Ishikawa (cell line): Measurements from ENCODE around the gene ST6GALNAC3.

Experiments used
- EGR1 ChIP-seq: IDR thresholded peaks from 2 replicates; pipeline ENCODE4 v1.6.1; 2012
- NFIC ChIP-seq: IDR thresholded peaks from 2 replicates; pipeline ENCODE4 v1.6.1; 2012
- ZBTB7A ChIP-seq: IDR thresholded peaks from 2 replicates; pipeline ENCODE4 v1.6.1; 2012; ENCODE audit warnings: low read depth
- TF ChIP-seq, protein P1 (sequence below): IDR thresholded peaks from 2 replicates; pipeline ENCODE4 v1.6.1; 2012

DNA sequence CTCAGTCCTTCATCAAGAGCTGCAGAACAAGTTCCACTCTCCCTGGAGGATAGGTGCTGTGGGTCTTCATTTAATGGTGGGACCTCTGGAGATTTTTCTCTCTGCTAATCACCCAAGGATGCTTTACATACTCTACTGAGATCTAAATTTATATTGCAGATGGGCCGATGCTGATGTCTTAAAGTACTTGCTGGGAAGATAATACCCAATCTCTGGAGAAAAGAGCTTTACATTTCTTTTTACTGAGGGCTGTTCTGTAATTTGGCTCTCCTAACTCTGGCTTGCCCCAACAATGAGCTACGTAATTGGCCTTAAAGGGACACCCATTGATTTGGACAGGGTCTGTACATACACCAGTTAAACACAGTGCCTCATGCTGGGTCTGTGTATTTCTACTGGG lies 86.9 kb downstream of the ST6GALNAC3 start:
- TF ChIP-seq NFIC (no peak), ZBTB7A (no peak), EGR1 (no peak)
- TF ChIP-seq, protein P1, sequence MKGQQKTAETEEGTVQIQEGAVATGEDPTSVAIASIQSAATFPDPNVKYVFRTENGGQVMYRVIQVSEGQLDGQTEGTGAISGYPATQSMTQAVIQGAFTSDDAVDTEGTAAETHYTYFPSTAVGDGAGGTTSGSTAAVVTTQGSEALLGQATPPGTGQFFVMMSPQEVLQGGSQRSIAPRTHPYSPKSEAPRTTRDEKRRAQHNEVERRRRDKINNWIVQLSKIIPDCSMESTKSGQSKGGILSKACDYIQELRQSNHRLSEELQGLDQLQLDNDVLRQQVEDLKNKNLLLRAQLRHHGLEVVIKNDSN, result no peak
